Activated CD4-positive, alpha-beta T cell treated with anti-CD3 and anti-CD28 coated beads for 48 hours (primary cell): ENCODE results near the gene SYNE3.

Source experiments
- DNase-seq: peaks from one replicate; pipeline ENCODE4 v3.0.0-alpha.2; 2020

Gene SYNE3

GRCh38 chr14:95488376-95489213 is 27.9 kb downstream of the SYNE3 start:
- no peak for DNase-seq

- DNase-seq: no peak
These were observed 28.8 kb downstream of the SYNE3 start for GRCh38 chr14:95487669-95488084.

GRCh38 chr14:95486875-95487668 is 29.4 kb downstream of the SYNE3 start:
- DNase-seq: no peak

- DNase-seq: no peak
These were observed 31.1 kb downstream of the SYNE3 start for GRCh38 chr14:95485222-95485819.

- DNase-seq: no peak
These were observed 32.2 kb downstream of the SYNE3 start for GRCh38 chr14:95484296-95484695.

GRCh38 chr14:95483309-95484165 is 32.9 kb downstream of the SYNE3 start:
- no peak for DNase-seq

GRCh38 chr14:95482627-95483308 is 33.7 kb downstream of the SYNE3 start:
- no peak for DNase-seq

- no peak for DNase-seq
These were observed 34.9 kb downstream of the SYNE3 start for GRCh38 chr14:95481391-95482022.

- no peak for DNase-seq
These were observed 35.6 kb downstream of the SYNE3 start for GRCh38 chr14:95480887-95481226.

GRCh38 chr14:95480109-95480886 is 36.2 kb downstream of the SYNE3 start:
- DNase-seq: peak; percentile 41

GRCh38 chr14:95479494-95479893 is 37.0 kb downstream of the SYNE3 start:
- no peak for DNase-seq

- no peak for DNase-seq
These were observed 37.6 kb downstream of the SYNE3 start for GRCh38 chr14:95478818-95479217.

GRCh38 chr14:95478309-95478708 is 38.1 kb downstream of the SYNE3 start:
- no peak for DNase-seq

GRCh38 chr14:95477411-95478269 is 38.8 kb downstream of the SYNE3 start:
- DNase-seq: no peak

- DNase-seq: no peak
These were observed 39.7 kb downstream of the SYNE3 start for GRCh38 chr14:95476747-95477146.

- no peak for DNase-seq
These were observed 40.8 kb downstream of the SYNE3 start for GRCh38 chr14:95475540-95476240.

- DNase-seq: no peak
These were observed 41.5 kb downstream of the SYNE3 start for GRCh38 chr14:95474941-95475340.

GRCh38 chr14:95474486-95474885 is 42.0 kb downstream of the SYNE3 start:
- DNase-seq: no peak

- no peak for DNase-seq
These were observed 43.6 kb downstream of the SYNE3 start for GRCh38 chr14:95472819-95473251.
